DND-41 (cell line): ENCODE results near the gene COLEC12.

Experiments used
- CTCF ChIP-seq: IDR thresholded peaks from 2 replicates; pipeline ENCODE4 v1.5.1; 2012; ENCODE audit warnings: borderline replicate concordance, low read length, moderate library complexity, mild to moderate bottlenecking; ENCODE audit not compliant: poor library complexity, severe bottlenecking; ENCODE audit errors: extremely low read depth
- EZH2 ChIP-seq: IDR thresholded peaks from 3 replicates; pipeline ENCODE4 v1.6.1; 2012; ENCODE audit warnings: borderline replicate concordance, low read depth, mild to moderate bottlenecking, moderate library complexity, low read length, inconsistent platforms; ENCODE audit not compliant: severe bottlenecking

- TF ChIP-seq CTCF (no peak), EZH2 (no peak)
Observed at GRCh38 chr18:419541-420175, 80.8 kb downstream of the COLEC12 start.
